ENCODE data around the gene ATF6.

GRCh38 chr1:161728376-161729226 is 37.5 kb upstream of the ATF6 start:
- no peak for TF ChIP-seq POLR2AphosphoS5 (IDR thresholded peaks at IDR 0.05)
- TF ChIP-seq CTCF (IDR thresholded peaks at IDR 0.05), result no peak

Data from breast epithelium (tissue), 3 donors.